ENCODE results near the gene PAPOLA.

PAPOLA gene

GRCh38 chr14:96599076-96599475 lies 96.9 kb downstream of the PAPOLA start:
- Histone ChIP-seq H3K36me3 (replicated peaks; ENCODE audit: low read depth, low read length) (no peaks in the 10 kb centered on the region), H3K79me2 (ENCODE audit: low read length) (no peaks in the 10 kb centered on the region), H3K4me1 (ENCODE audit: low read length) (no peaks in the 10 kb centered on the region), H2AFZ (ENCODE audit: low read depth, low read length) (no peak overlapping the region), H3K27me3 (ENCODE audit: low read depth, low read length) (peaks cover 2% of the 10 kb centered on the region; the same call in 1 of the 2 replicates), H3K27ac (ENCODE audit: low read length) (no peak overlapping the region), H3K9ac (ENCODE audit: low read length) (no peak overlapping the region), H3K4me2 (ENCODE audit: low read length) (no peak overlapping the region), H4K20me1 (ENCODE audit: insufficient read depth, low read length) (no peaks in the 10 kb centered on the region), H3K9me3 (ENCODE audit: insufficient read depth, low read length) (no peaks in the 10 kb centered on the region), H3K4me3 (ENCODE audit: low read length) (no peak overlapping the region)
- TF ChIP-seq EZH2phosphoT487 (IDR thresholded peaks at IDR 0.05; ENCODE audit: low read depth) (no peak), CTCF (IDR thresholded peaks at IDR 0.05; ENCODE audit: low read depth, low read length) (no peak)

- no peak overlapping the region for H3K9ac ChIP-seq (ENCODE audit: low read length)
- no peaks in the 10 kb centered on the region for H3K4me1 ChIP-seq (ENCODE audit: low read length)
- no peaks in the 10 kb centered on the region for H3K79me2 ChIP-seq (ENCODE audit: low read length)
- no peak overlapping the region for H3K4me3 ChIP-seq (ENCODE audit: low read length)
- no peaks in the 10 kb centered on the region for H3K36me3 ChIP-seq (replicated peaks; ENCODE audit: low read depth, low read length)
- no peaks in the 10 kb centered on the region for H3K9me3 ChIP-seq (ENCODE audit: insufficient read depth, low read length)
- no peak overlapping the region for H3K27ac ChIP-seq (ENCODE audit: low read length)
- no peak overlapping the region for H3K4me2 ChIP-seq (ENCODE audit: low read length)
- H4K20me1 ChIP-seq (ENCODE audit: insufficient read depth, low read length): no peaks in the 10 kb centered on the region
- no peak overlapping the region for H2AFZ ChIP-seq (ENCODE audit: low read depth, low read length)
- peaks cover 14% of the 10 kb centered on the region for H3K27me3 ChIP-seq (ENCODE audit: low read depth, low read length)
- TF ChIP-seq EZH2phosphoT487 (IDR thresholded peaks at IDR 0.05; ENCODE audit: low read depth) (no peak), CTCF (IDR thresholded peaks at IDR 0.05; ENCODE audit: low read depth, low read length) (no peak)
These were observed 100.0 kb downstream of the PAPOLA start for GRCh38 chr14:96602186-96602585.

- Histone ChIP-seq H3K27ac (ENCODE audit: low read length) (no peak overlapping the region), H3K27me3 (ENCODE audit: low read depth, low read length) (peaks cover 14% of the 10 kb centered on the region), H3K4me2 (ENCODE audit: low read length) (no peak overlapping the region), H3K4me3 (ENCODE audit: low read length) (no peak overlapping the region), H3K79me2 (ENCODE audit: low read length) (no peaks in the 10 kb centered on the region), H3K9ac (ENCODE audit: low read length) (no peak overlapping the region), H3K9me3 (ENCODE audit: insufficient read depth, low read length) (no peaks in the 10 kb centered on the region), H3K36me3 (replicated peaks; ENCODE audit: low read depth, low read length) (no peaks in the 10 kb centered on the region), H3K4me1 (ENCODE audit: low read length) (no peaks in the 10 kb centered on the region), H4K20me1 (ENCODE audit: insufficient read depth, low read length) (no peaks in the 10 kb centered on the region), H2AFZ (ENCODE audit: low read depth, low read length) (no peak overlapping the region)
- no peak for TF ChIP-seq EZH2phosphoT487 (IDR thresholded peaks at IDR 0.05; ENCODE audit: low read depth)
- no peak for TF ChIP-seq CTCF (IDR thresholded peaks at IDR 0.05; ENCODE audit: low read depth, low read length)
These were observed 101.4 kb downstream of the PAPOLA start for GRCh38 chr14:96603350-96604255.

- peaks cover 12% of the 10 kb centered on the region; the same call in 1 of the 2 replicates for H3K27me3 ChIP-seq (ENCODE audit: low read depth, low read length)
- H4K20me1 ChIP-seq (ENCODE audit: insufficient read depth, low read length): no peaks in the 10 kb centered on the region
- H3K27ac ChIP-seq (ENCODE audit: low read length): no peak overlapping the region
- no peaks in the 10 kb centered on the region for H3K36me3 ChIP-seq (replicated peaks; ENCODE audit: low read depth, low read length)
- no peak for TF ChIP-seq EZH2phosphoT487 (IDR thresholded peaks at IDR 0.05; ENCODE audit: low read depth)
- TF ChIP-seq CTCF (IDR thresholded peaks at IDR 0.05; ENCODE audit: low read depth, low read length): no peak
- H3K4me3 ChIP-seq (ENCODE audit: low read length): no peak overlapping the region
- no peaks in the 10 kb centered on the region for H3K79me2 ChIP-seq (ENCODE audit: low read length)
- no peak overlapping the region for H3K9ac ChIP-seq (ENCODE audit: low read length)
- no peak overlapping the region for H2AFZ ChIP-seq (ENCODE audit: low read depth, low read length)
- H3K4me1 ChIP-seq (ENCODE audit: low read length): peaks cover 4% of the 10 kb centered on the region; the same call in 1 of the 2 replicates
- no peak overlapping the region for H3K4me2 ChIP-seq (ENCODE audit: low read length)
- no peaks in the 10 kb centered on the region for H3K9me3 ChIP-seq (ENCODE audit: insufficient read depth, low read length)
These were observed 112.3 kb downstream of the PAPOLA start for GRCh38 chr14:96614481-96614881.
